Effector memory CD8-positive, alpha-beta T cell (primary cell): ENCODE results near the gene NXF2.
"Not testable (repeated sequence)": the region's sequence is repeated elsewhere in the genome, so short reads cannot be mapped to it uniquely, and the experiment has no call there.

Experiments used
- ATAC-seq: fragments of 150-1000 bp; cut with Tn5 transposase; replicated peaks from 2 replicates; pipeline ENCODE4 v1.10.0; 2021; ENCODE audit warnings: mild to moderate bottlenecking, moderate library complexity
- DNase-seq, 3 experiments: peaks; one replicate each; pipeline ENCODE4 v3.0.0; 2021
- H3K27ac Mint-ChIP-seq, 2 donors: one replicate each; pipeline ENCODE4 v1.8.0; 2022; ENCODE audit warnings: mild to moderate bottlenecking in 2 of 2, mixed read lengths in 2 of 2, moderate library complexity in 2 of 2
- H3K27me3 Mint-ChIP-seq, 2 donors: one replicate each; pipeline ENCODE4 v1.8.0; 2022; ENCODE audit warnings: mixed read lengths in 2 of 2
- H3K36me3 Mint-ChIP-seq: one replicate; pipeline ENCODE4 v1.8.0; 2022; ENCODE audit warnings: mild to moderate bottlenecking, moderate library complexity, mixed read lengths; ENCODE audit not compliant: insufficient read depth
- H3K4me1 Mint-ChIP-seq, 2 donors: one replicate each; pipeline ENCODE4 v1.8.0; 2022; ENCODE audit warnings: low read depth in 2 of 2, mixed read lengths in 2 of 2
- H3K4me3 Mint-ChIP-seq, 2 donors: one replicate each; pipeline ENCODE4 v1.8.0; 2022; ENCODE audit warnings: mild to moderate bottlenecking in 2 of 2, mixed read lengths in 2 of 2, moderate library complexity in 2 of 2
- H3K9me3 Mint-ChIP-seq, 2 donors: one replicate each; pipeline ENCODE4 v1.8.0; 2022; ENCODE audit warnings: mixed read lengths in 2 of 2
- total RNA-seq, 9 experiments: gene quantifications; one replicate each; lab custom pipeline; 2026; lab: John Stamatoyannopoulos, UW

The NXF2 gene
- total RNA-seq, result 0 reads per million in 9 experiments

DNA sequence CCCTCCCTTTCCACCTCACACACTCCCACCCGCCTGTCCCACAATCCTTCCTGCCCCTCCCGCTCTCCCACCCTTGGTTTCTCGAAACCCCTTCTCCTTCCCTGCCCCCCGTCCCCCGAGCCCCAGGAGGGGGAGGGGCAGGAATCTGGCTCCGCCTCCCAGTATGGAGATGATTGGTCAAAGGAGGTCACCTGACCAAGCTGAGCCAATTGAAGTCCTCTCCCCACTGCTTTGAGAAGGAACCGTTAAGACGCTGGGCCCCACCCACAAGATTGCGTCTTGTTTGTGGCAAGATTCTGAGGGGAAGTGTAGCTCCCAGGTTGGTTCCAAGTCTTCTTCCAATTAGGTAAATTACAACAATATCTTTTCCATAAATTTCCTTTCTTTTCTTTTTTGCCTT lies at the start of gene NXF2:
NXF2 (plus strand) TSS at position 275 of the 400 bp plus-strand sequence. CDS start 59,912 bp downstream, outside the sequence.
- H3K4me1 Mint-ChIP-seq, H3K36me3 Mint-ChIP-seq, H3K27me3 Mint-ChIP-seq, ATAC-seq, H3K4me3 Mint-ChIP-seq, H3K27ac Mint-ChIP-seq, H3K9me3 Mint-ChIP-seq, DNase-seq: not testable (repeated sequence)

- not testable (repeated sequence) for H3K36me3 Mint-ChIP-seq
Measured at GRCh38 chrX:102207940-102208339, 39.0 kb upstream of the NXF2 start.

GRCh38 chrX:102214986-102215385 lies 32.0 kb upstream of the NXF2 start, which contains the start of gene TCP11X1:
Gene TCP11X1, plus strand, starts transcription at chrX:102215301.
- H3K4me3 Mint-ChIP-seq, result not testable (repeated sequence)

More at GRCh38 chrX:102207940-102208339, 39.0 kb upstream of the NXF2 start:
- not testable (repeated sequence) for H3K9me3 Mint-ChIP-seq, H3K4me3 Mint-ChIP-seq, H3K4me1 Mint-ChIP-seq, H3K27me3 Mint-ChIP-seq, H3K27ac Mint-ChIP-seq, ATAC-seq, DNase-seq

DNA sequence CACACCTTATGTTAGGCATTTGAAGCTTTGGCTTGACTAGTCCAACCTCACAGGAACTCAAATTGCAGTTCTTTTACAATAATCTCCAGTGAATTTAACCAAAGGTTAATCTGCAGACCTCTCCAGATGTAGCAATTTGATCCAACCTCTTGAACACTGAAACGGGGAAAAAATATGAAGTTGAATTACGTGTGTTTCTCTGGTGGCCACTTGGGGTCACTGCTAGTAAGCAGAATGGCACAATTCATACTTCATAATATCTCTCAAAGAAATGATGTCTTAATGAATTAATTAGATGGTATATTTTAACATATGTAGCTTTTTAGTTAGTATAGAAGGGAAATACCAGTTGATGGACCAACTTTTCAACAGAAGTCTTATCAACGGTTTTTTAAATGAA lies 30.5 kb upstream of the NXF2 start:
- not testable (repeated sequence) for DNase-seq, H3K27me3 Mint-ChIP-seq, H3K9me3 Mint-ChIP-seq

More at GRCh38 chrX:102214986-102215385, 32.0 kb upstream of the NXF2 start, which contains the start of gene TCP11X1:
- H3K27ac Mint-ChIP-seq, DNase-seq, H3K36me3 Mint-ChIP-seq, ATAC-seq, H3K4me1 Mint-ChIP-seq, H3K9me3 Mint-ChIP-seq, H3K27me3 Mint-ChIP-seq: not testable (repeated sequence)

DNA sequence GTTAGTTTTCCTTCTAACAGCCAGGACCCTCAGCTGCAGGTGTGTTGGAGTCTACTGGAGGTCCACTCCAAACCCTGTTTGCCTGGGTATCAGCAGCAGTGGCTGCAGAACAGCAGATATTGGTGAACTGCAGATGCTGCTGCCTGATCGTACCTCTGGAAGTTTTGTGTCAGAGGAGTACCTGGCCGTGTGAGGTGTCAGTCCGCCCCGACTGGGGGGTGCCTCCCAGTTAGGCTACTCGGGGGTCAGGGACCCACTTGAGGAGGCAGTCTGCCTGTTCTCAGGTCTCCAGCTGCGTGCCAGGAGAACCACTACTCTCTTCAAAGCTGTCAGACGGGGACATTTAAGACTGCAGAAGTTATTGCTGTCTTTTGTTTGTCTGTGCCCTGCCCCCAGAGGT lies 11.3 kb upstream of the NXF2 start:
- not testable (repeated sequence) for H3K9me3 Mint-ChIP-seq, DNase-seq, H3K36me3 Mint-ChIP-seq, H3K4me1 Mint-ChIP-seq, H3K27ac Mint-ChIP-seq, H3K4me3 Mint-ChIP-seq, ATAC-seq, H3K27me3 Mint-ChIP-seq

More for the DNA sequence above, 30.5 kb upstream of the NXF2 start:
- H3K4me3 Mint-ChIP-seq, H3K27ac Mint-ChIP-seq, ATAC-seq, H3K4me1 Mint-ChIP-seq, H3K36me3 Mint-ChIP-seq: not testable (repeated sequence)

DNA sequence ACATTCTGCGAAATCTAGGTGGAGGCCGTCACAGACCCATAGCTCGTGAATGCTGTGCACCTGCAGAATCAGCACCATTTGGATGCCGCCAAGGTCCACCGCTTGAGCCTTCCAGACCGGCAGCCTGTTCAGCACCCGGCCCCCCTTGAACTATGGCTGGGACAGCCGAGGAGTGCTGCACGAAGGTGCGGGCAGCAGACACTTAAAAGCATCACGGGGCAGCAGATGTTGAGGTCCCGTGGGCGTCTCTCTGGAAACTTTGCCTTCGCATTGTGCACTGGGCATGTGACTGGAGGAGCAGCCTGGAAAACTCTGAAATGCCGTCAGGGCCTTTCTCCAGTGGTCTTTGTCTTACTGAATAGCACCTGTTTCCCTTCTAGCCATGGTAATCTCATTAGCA lies 6.7 kb upstream of the NXF2 start:
- H3K36me3 Mint-ChIP-seq, ATAC-seq, H3K4me1 Mint-ChIP-seq, H3K27ac Mint-ChIP-seq, DNase-seq, H3K27me3 Mint-ChIP-seq, H3K4me3 Mint-ChIP-seq, H3K9me3 Mint-ChIP-seq: not testable (repeated sequence)

DNA sequence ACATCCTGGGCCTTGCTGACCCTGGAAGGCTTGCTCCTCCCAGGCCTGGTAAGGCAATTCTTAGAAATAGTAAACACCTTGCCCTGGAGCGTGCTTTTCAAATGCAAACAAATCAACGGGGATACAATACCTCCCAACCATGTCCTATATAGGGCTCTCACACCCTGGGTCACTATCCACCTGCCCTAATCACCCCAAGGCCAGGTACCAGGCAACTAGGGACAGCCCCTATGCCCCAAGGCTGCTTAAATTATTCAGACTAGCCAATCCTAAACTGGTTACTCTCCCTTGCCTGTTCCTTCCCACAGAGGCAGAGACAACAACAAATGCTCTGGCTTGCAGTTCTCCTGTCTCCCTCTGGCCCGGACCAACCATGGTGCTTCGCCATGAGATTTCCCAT lies 25.3 kb downstream of the NXF2 start:
- not testable (repeated sequence) for H3K4me1 Mint-ChIP-seq, H3K4me3 Mint-ChIP-seq, H3K27me3 Mint-ChIP-seq, H3K9me3 Mint-ChIP-seq, ATAC-seq, H3K27ac Mint-ChIP-seq, DNase-seq, H3K36me3 Mint-ChIP-seq

DNA sequence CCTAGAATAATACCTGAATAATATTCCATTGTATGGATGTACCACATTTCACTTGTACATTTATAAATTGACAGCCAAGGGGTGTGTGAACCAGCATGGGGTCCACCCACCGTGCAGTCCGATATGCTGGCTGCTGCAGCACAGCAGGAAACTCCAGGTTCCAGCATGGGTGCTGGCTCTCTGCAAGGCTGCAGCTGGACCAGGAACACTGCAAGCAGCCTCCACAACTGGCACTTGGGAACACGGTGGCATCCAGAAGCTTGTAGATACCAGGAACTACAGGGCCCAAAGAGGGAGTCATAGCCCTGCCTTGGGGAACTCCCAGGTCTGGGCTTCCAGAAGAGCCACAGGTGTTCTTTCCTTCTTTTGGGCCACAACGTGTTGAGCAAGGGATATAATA lies 91.2 kb downstream of the NXF2 start:
- ATAC-seq (no peak), DNase-seq (no peak)
- H3K4me1 Mint-ChIP-seq, result no peaks in the 10 kb centered on the region
- H3K36me3 Mint-ChIP-seq, result no peaks in the 10 kb centered on the region
- H3K4me3 Mint-ChIP-seq, result no peak overlapping the region
- H3K27me3 Mint-ChIP-seq, result no peaks in the 10 kb centered on the region
- H3K9me3 Mint-ChIP-seq, result no peaks in the 10 kb centered on the region
- H3K27ac Mint-ChIP-seq, result no peak overlapping the region

- DNase-seq (no peak), ATAC-seq (peak; percentile 36)
- H3K27me3 Mint-ChIP-seq, result no peaks in the 10 kb centered on the region
- H3K27ac Mint-ChIP-seq, result no peak overlapping the region
- no peaks in the 10 kb centered on the region for H3K36me3 Mint-ChIP-seq
- no peak overlapping the region for H3K4me3 Mint-ChIP-seq
- H3K9me3 Mint-ChIP-seq, result no peaks in the 10 kb centered on the region
- no peaks in the 10 kb centered on the region for H3K4me1 Mint-ChIP-seq
Measured at GRCh38 chrX:102339312-102340298, 92.6 kb downstream of the NXF2 start.

DNA sequence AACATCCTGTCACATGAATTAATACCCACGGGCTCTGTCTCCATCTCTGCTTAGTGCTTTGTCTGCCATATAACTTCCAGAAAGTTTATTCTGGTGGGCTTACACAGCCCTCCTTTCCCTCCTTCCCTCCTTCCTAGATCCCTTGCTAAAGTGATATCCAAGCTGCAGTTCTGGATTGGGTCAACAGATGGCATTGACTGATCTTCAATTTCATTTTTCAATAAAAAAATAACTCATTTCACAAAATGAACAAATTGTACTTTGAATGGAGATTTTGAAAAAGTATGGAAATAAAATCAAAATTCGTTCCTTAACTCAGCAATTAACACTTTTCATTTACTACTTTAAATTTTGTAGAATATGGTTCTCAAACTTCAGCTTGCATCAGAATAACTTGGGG lies 94.9 kb downstream of the NXF2 start:
- DNase-seq, result no peak
- Mint-ChIP-seq H3K27me3 (no peaks in the 10 kb centered on the region), H3K27ac (no peak overlapping the region), H3K9me3 (no peaks in the 10 kb centered on the region), H3K4me3 (no peak overlapping the region), H3K4me1 (no peaks in the 10 kb centered on the region), H3K36me3 (no peaks in the 10 kb centered on the region)
- no peak for ATAC-seq

DNA sequence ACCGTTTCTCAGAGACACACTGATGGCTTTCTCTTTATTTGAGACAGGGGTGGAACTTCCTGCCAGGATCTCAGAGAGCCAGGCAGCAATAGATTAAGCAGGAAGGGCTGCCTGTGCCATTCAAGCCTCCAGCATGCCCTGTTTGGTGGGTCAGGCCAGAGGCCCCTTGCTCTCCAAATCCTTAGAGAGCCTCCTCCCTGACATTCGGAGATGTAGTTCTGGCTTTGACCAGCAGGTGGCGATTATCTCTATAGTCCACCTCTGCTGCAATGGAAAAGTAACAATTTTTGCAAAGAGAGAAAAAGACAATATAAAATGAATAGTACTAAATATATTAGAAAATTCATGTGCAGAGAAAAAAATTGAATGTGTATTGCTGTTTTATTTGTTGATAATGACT lies 98.9 kb downstream of the NXF2 start:
- peak; percentile 43 for ATAC-seq
- H3K27ac Mint-ChIP-seq, result no peak overlapping the region
- H3K4me1 Mint-ChIP-seq, result no peaks in the 10 kb centered on the region
- H3K9me3 Mint-ChIP-seq, result no peaks in the 10 kb centered on the region
- no peak overlapping the region for H3K4me3 Mint-ChIP-seq
- H3K27me3 Mint-ChIP-seq, result no peaks in the 10 kb centered on the region
- DNase-seq, result peak; percentile 48 to 52 (median 51)
- H3K36me3 Mint-ChIP-seq, result no peaks in the 10 kb centered on the region
